NCI-H128 (cell line): ENCODE measurements around the gene HOXD12.

Source experiments
- DNase-seq: peaks from one replicate; lab custom pipeline; 2025; ENCODE audit not compliant: unreplicated experiment; lab: John Stamatoyannopoulos, UW

The HOXD12 gene

DNA sequence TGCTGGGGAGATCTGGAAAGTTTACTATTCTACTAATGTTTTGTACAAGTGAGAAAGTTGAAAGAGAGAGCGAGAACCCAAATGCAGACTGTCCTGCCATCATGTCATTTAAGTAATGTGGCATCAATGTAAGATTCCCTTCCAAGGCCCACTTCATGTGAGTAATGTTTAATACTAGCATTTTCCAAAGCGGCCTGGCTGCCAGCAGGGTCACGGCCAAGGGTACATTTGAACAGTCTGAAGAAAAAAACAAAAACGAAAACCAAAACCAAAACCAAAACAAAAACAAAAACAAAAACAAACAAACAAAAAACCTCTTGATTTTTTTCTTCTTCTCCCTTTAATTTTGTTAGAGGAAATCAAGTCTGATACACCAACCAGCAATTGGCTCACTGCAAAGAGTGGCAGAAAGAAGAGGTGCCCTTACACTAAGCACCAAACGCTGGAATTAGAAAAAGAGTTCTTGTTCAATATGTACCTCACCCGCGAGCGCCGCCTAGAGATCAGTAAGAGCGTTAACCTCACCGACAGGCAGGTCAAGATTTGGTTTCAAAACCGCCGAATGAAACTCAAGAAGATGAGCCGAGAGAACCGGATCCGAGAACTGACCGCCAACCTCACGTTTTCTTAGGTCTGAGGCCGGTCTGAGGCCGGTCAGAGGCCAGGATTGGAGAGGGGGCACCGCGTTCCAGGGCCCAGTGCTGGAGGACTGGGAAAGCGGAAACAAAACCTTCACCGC, 19.2 kb downstream of the HOXD12 start:
- no peak for DNase-seq

GRCh38 chr2:176120364-176121189, 21.0 kb downstream of the HOXD12 start:
- no peak for DNase-seq

DNA sequence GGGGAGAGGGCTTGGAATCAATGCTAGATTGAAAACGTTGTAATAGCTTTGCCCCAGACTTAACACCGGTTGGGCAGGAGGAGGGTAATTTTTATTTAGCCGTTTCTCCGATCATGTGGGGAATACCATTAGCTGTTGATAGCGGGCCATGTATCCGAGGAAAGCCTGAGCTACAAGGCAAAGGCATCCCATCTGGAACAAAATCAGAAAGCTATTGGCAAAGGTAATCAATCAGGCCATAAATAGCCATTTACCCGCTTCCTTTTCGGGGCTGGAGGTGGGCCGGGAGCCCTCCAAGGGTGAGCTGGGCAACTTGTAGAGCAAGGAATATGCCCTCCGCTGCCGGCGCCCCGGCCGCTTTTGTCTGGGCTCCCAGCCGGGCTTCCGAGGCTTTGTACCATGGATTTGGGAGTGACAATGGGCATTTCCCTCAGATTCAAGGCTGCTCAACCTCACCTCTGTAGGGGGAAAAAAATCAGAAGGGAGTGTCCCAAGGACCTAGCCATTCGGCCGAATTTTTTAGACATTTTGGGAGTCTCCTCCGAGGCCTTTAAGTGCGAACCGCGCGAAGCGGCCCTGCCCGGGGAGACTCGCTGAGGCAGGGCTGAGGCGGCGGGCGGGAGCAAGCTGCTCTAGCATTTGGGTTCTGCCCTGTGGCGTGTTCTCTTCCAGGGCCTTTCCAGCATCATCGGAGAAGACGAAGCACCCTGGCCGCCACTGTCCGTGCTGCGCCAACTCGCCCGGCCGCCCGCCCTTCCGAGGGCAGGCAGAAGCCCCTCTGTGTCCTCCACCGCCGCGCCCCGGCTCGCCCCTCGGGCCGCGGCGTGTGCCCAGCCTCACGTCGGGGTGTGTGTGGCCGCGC, 21.8 kb downstream of the HOXD12 start:
- no peak for DNase-seq

GRCh38 chr2:176122052-176122682, 22.6 kb downstream of the HOXD12 start:
- no peak for DNase-seq

DNA sequence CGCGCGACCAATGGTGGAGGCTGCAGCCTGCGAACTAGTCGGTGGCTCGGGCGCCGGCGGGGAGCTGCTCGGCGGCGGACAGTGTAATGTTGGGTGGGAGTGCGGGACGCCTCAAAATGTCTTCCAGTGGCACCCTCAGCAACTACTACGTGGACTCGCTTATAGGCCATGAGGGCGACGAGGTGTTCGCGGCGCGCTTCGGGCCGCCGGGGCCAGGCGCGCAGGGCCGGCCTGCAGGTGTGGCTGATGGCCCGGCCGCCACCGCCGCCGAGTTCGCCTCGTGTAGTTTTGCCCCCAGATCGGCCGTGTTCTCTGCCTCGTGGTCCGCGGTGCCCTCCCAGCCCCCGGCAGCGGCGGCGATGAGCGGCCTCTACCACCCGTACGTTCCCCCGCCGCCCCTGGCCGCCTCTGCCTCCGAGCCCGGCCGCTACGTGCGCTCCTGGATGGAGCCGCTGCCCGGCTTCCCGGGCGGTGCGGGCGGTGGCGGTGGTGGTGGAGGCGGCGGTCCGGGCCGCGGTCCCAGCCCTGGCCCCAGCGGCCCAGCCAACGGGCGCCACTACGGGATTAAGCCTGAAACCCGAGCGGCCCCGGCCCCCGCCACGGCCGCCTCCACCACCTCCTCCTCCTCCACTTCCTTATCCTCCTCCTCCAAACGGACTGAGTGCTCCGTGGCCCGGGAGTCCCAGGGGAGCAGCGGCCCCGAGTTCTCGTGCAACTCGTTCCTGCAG, 23.3 kb downstream of the HOXD12 start, which contains the start of gene HOXD9:
HOXD9 (plus strand) TSS at position 37 of the 728 bp plus-strand sequence; CDS start at position 87, 50 bp downstream.
- DNase-seq, result no peak

- no peak for DNase-seq
These were observed 24.0 kb downstream of the HOXD12 start for GRCh38 chr2:176123411-176124109.

DNA sequence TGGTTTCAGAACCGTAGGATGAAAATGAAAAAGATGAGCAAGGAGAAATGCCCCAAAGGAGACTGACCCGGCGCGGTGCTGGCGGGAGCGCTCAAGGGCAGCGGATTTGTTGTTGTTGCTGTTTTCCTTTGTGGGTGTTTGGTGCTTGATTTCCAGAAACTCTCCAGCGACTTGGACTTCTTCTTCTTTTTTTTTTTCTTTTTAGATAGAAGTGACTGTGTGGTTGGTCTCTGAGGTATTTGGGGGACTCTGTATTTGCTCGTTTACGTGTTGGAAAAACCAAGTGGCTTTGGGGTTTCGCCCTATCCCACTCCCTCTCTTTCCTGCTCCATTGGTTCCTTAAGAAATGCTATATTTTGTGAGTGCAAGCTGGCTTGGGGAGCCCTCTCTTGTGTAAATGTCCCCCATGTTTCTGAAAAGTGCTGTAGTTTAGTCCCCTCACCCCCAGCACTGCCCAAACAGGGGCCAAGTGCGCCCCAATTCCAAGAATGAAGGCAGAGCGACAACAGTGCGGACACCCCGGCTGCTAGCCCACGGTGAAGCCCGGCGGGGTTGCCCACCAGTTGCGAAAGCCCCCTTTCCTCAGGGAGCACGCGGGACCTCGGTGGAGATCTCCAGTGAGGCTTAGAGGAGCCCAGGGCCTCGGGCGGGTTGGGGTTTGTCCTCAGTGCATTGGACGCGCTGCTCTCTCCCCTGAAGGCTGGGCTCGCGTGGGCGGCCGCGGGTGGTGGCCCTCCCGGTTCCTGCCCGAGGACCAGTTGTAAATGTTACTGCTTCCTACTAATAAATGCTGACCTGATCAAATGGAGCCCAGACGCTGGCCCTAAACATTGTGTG, 24.7 kb downstream of the HOXD12 start:
- no peak for DNase-seq

DNA sequence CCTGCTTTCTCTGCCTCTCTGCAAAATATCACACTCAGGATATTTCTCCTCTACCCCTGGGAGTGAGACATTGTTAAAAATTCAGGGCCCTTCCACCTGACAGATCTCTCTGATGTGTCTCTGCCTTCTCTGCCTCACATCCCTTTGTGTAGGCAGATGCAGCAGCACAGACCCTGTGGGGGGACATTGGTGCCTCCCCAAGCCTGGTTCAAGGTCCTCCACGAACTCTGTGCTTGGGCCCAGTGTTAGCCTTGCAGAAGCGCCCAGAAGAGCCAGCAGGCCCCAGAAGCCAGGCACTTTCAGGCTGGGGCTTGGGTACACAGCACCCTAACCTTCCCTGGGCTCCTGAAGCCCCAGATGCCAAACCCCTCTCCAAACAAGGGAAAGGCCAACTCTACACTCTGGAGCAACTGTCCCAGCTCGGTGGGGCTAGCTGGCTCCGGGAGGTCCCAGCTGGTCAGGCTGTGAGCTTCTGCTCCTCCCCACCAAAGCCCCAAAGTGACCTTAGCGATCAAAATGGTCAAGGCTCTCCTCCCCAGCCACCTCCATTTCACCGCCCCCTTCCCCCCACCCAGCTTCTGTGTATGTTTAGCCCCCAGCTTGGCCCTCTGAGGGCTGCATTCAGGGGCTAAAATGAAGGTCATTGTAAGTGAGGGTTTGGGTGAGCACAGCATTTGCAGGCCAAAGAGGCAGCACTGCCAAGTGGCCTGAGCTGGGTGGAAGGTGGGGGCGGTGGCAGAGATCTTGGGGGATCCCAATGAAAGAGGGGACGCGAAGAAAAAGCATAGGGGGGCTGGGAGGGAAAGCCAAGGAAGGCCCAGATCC, 25.6 kb downstream of the HOXD12 start:
- DNase-seq, result no peak

DNA sequence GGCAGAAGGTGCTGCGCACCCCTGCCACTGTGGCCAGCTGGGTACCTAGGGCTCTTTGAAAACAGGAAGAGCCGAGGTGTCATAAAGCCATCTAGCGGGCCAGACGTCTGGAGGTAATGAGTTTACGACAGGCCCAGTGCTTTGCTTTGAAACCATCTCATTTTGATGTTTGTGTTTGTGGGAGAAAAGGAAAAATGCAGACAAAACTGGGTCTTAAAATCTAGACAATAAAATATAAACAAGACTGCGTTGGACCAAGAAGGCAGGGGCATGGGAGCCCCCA, 26.1 kb downstream of the HOXD12 start:
- no peak for DNase-seq

DNA sequence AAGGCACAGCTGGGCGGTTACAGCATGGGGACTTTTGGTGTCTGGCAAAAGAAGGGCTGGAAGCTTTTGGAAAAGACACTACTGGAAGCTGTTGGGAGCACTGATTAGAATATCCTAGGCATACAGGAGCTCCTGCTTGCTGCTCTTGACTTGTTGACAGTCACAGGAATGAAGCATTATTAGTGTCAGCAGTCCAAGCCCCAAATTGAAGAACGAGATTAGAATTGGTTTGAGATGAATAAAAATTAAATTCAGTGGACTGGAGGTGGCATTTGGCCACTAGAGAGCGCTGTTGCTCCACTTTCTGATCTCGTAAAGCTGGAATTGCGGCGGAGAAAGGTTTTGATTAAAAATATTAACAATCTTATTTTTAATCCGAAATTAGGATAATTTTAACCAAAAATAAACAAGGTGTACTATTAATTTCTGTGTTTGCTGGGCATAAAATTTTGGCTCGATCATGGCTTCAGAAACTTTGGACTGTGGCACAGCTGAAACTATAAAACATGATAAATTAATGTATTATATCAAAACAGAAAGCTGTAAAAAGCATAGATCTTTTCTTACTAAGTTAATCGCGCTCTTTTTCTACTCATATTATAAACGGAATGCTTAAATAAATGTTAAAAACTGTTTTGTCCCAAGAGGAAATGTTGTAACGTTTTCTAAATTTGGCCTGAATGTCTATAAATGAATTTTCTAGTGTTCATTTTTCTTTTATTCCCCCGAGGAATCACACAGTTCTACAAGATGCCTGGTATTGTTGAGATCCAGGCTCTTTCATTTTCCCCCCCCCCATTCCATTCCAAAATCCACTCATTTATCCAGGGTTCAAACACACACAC, 27.6 kb downstream of the HOXD12 start:
- no peak for DNase-seq

DNA sequence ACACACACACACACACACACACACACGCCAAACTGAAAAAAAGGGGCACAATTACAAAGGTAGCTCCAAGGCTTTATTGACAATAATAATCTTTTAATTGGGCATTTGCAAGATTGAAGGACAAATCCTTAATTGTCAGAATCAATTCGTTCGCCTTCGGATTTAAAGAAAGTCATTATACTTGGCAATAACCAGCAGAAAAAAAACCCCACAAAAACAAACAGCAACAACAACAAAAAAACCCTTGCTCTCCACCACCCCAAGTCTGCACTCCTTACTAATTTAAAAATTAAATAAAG, 28.1 kb downstream of the HOXD12 start:
- DNase-seq, result no peak

DNA sequence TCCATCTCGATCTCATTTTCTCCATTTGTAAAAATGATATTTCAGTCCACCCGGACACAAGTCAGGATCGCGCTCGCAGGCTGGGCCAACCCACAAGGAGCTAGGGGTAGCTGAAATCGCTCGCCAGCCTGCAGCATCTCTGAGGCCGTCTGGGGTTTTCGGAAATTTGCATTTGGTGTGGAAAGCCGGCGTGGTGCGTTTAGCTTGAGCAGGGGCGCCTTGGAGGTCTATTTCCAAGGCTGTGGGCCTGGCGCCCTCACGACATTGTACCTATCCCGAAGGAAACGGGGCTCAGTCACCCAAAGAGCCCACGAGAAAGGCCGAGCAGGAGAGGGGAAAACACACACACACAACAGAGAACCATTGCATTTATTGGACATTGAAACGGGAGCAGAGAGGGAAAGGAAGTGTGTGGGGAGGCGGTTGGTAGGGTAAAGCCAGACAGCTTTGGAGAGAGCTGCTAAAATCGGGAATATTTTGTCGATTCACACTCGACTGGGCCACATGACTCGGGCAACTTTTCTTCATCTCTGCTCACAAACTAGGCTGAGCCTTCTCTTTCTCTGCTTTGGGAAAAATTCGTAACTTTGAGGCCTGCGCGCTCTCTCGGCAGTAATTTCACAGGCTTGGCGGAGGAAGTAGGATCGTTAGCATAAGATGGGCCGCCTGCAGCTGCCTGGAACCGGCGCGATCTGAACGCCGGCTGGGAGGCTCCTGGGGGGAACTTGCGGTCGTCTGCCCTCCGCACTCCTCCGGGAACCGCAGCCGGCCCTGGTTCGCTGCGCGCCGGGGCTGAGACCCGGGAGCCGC, 28.8 kb downstream of the HOXD12 start:
- DNase-seq, result no peak

DNA sequence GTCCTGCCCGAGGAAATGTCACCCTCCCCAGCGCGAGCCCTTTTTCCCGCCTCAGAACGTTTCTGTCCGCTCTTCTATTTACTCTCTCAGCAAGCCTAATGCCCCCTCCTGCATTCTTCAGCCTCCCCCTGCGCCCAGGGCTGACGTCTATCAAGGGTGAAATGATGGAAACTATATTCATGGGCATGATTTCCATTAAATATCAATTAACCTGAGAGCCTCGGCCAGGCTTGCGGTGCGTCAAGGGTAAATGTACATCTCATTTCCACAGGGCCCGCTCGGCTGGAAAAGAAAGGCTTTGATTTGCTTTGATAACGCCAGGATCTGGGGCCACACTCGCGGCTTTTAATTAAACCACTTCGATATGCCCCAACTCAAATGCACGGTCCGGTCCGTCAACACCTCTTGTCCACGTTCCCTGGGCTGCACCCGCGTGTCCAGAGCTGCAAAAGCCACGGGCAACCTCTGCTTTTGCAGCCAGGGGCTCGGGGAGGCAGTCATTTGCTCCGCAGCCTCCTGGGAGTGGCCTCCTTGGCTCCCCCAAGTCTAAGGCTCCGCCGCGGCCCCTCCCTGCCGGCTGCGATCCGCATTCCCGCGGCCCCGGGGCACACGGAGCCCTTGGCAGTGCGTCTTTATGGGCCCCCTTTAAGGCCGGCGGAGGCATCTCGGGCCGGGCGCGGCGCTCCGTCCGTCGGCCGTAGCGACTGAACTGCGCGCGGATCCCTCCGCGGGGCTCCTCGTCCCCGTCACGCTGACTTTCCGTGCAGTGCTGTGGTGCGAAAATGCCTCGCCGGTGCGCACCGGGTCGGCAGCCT, 29.6 kb downstream of the HOXD12 start, which contains the start of gene HOXD8:
HOXD8 (plus strand) TSS at position 724 of the 815 bp plus-strand sequence. CDS start 662 bp downstream, outside the sequence.
- peak; percentile 42 for DNase-seq

GRCh38 chr2:176129813-176130146, 30.2 kb downstream of the HOXD12 start:
- DNase-seq, result no peak

- no peak for DNase-seq
These were observed 30.8 kb downstream of the HOXD12 start for GRCh38 chr2:176130147-176130956.
